ENCODE data around the gene SPPL2C.

The SPPL2C gene

DNA sequence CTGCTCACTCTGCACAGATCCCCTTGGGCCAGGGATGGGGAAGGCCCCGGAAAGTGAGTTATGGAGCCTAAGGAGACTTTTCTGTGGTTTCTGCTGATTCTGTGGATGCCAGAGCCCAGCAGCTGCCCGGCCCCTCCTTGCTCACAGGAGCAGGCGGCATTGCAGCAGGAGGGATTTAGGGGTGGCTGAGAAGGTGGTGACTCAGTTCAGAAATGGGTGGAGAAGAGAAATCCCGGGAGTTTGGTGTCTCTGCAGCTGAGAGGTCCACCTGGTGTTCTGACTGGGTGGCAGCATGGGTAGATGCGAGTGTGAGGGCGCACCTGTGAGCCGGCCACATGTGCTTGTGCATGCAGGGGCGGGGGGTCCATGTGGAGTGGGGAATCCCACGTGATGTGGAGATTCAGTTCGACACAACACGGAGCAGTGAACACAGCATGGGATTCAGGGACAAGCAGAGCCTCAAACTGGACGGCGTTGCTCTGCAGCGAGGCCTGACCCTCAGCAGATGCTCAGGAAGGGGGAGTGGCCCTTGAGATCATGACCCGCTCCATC lies 16.0 kb upstream of the SPPL2C start:
- DNase-seq (ENCODE audit: low spot score): no peak

GRCh38 chr17:45833920-45834319 lies 10.8 kb upstream of the SPPL2C start:
- DNase-seq (ENCODE audit: low spot score): no peak

DNA sequence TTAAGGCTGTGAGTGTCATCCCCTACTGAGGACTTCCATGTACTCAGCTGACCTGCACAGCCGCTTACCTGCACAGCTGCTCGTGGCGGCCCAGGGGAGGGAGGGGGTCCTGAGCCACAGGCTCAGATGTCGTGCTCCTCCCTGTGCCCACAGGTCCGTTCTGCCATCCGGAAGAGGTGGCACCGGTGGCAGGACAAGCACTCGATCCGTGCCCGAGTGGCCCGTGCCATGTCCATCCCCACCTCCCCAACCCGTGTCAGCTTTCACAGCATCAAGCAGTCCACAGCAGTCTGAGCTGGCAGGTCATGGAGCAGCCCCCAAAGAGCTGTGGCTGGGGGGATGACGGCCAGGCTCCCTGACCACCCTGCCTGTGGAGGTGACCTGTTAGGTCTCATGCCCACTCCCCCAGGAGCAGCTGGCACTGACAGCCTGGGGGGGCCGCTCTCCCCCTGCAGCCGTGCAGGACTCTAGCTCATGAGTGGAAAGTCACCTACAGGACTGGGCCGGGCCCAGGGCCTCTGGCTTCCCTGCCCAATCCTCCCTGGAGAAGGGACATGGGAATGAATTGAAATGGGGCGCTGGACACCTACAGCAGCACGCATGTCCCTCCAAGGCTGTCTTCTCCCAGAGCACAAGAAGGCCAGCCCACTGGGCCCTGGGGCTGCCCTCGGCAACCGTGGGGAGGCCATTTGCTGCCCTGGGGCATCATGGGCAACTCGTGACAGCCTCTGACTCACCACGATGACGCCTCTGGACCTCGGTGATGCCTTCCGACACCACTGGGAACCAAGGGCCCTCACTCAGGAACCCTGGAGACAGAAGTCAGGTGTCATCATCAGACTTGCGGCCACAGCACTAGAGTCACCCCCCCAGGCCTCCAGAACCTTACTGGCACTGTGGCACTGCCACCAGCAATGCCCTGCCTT lies 9.9 kb upstream of the SPPL2C start:
- DNase-seq (ENCODE audit: low spot score): no peak

- no peak for DNase-seq (ENCODE audit: low spot score)
Observed at GRCh38 chr17:45835481-45835880, 9.2 kb upstream of the SPPL2C start.

DNA sequence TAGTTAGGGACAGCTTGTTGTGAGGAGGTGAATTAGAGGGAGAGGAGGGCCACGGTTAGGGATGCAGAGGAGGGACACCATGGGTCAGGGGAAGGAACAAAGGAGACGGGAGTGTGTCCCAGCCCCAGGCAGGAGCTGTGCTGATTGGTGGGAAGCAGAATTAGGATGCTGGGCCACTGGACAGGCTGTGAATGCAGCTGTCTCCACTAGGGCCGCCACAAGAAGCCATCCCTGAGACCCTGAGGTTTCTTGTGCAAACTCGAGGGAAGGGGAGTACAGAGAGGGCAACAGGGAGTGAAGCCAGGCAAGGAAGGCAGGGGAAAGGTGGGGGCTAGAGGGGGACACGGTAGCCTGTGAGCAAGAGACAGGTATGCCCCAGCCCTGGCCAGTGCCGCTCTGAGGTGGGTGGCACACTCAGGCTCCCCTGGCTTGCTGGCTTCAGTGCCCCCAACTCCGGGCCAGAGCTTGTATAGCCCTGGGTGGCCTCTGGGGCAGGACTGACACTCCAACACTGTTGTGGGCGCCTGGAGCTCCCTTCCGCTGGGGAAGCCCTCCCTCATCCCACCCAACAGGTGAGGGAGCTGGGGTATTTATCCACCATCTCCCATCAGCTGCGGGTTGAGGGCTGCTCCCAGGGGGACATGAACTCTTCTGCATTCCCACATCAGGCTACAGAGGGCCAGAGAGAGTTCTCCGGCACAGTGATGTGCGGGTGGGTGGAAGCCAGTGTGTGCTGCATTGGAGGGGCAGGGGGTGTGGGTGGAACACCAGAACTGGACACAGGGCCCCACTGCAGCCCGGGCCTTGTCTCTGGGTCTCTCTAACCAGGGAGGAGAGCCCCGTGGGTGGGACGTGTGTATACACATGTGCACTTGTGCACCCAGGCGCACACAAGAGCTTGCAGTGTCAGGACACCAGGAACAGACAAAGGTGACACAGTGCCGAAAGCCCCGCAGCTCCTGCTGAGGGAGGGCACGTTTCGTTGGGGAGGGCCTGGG lies 8.3 kb upstream of the SPPL2C start:
- DNase-seq (ENCODE audit: low spot score): no peak

- DNase-seq (ENCODE audit: low spot score): no peak
Observed at GRCh38 chr17:45837187-45837586, 7.5 kb upstream of the SPPL2C start.

DNA sequence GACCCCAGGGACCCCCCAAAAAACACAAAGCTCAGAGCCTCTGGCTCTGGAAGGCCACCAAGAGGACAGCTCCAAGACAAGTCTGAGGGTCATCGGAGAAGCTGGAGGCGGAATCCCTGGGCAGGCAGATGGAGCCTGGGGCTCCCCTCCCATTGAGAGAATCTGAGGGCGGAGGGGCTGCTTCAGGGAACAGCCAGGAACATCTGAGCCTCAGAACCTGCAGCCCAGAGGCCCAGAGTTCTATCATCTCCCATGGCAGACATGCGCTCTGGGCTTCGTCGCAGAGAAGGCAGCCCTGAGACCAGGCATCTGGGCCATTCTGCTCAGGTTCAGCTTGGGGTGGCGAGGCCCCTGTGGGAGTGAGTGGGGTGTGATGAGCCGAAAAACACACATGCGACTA lies 7.1 kb upstream of the SPPL2C start:
- no peak for DNase-seq (ENCODE audit: low spot score)

DNA sequence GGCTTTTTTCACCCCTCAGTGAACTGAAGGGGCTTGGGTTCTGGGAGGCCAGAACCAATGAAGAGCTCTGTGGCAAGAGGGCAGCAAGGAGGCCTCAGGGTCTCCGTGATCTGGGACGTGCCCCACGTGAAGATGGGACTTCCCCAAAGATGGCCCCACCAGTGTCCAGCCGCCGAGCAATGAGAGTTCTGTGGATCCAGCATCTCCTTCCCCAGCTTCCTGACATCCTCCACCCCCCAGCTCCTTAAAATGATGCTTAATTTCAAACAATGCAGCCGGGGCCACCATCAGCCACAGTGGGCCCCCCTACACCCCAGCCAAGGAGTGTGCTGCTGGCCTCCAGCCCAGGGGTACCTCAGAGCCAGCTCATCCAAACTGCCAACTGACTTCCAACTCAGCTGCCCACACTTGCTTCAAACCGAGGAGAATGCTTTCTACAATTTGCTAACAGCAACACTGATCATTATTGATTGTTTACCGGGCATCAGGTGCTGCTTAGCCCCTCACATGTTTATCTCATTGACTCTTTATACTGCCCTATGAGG lies 5.9 kb upstream of the SPPL2C start:
- no peak for DNase-seq (ENCODE audit: low spot score)

GRCh38 chr17:45839442-45839841 lies 5.2 kb upstream of the SPPL2C start:
- no peak for DNase-seq (ENCODE audit: low spot score)

DNA sequence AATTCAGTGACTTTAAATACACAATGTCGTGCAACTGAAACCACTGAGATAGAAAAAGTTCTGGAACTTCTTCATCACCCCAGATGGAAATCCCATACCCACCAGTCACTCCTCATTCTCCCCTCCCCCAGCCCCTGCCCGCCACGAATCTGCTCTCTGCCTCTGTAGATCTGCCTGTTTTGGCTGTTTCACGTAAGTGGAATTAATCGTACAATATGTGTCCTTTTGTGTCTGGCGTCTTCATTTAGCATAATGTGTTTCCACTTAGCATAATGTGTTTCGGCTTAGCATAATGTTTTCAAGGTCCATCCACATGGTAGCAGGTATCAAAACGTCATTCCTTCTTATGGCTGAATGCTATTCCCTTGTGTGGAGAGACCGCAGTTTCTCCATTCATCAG lies 3.5 kb upstream of the SPPL2C start:
- DNase-seq (ENCODE audit: low spot score): no peak

DNA sequence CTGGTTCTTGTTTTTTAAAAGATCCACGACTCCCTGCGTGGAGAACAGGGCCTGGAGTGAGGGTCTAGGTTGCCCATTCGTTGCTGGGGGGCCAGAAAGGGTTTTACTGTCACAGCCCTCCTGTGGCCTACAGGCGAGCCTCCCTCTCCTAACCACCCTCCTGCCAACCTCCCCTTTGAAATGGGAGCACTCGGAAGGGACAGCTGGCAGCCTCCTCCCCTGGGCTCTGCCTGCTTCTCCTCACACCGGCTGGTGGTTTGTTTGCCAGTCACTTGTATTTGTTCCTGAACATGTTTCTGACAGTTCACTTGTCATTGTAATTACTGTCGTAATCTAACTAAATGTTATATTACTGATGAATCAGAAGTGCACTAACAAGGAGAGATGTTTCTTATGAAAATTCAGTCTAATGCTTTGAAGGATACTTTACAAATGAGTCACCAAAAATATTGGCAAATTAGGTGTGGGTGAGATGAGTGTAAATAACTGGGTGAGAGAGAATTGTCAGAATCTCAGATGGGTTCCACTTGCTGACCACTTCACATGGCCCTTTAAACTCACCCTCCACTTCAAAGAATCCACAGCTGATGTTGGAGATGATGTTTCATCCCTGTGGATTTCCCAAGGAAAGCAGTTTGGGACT lies 2.7 kb upstream of the SPPL2C start:
- DNase-seq (ENCODE audit: low spot score): no peak

DNA sequence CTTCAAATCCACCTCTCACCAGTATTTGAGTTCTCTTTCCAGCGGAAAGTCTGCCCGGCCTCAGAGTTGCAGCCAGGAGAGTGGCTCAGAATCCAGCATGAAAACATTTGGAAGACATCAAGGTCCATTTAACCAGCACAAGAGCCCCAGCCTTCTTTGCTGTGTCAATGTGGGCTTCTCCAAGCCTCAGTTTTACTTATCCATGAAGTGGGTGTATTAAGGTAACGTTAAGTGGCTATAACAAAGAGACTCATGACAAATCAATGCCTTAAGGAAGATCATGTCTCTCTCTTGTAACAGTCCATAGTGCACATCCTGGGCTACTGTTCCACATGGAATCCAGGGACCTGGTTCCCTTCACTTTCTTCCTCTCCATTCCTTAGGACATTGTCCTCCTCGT lies 959 bp upstream of the SPPL2C start:
- no peak for DNase-seq (ENCODE audit: low spot score)

DNA sequence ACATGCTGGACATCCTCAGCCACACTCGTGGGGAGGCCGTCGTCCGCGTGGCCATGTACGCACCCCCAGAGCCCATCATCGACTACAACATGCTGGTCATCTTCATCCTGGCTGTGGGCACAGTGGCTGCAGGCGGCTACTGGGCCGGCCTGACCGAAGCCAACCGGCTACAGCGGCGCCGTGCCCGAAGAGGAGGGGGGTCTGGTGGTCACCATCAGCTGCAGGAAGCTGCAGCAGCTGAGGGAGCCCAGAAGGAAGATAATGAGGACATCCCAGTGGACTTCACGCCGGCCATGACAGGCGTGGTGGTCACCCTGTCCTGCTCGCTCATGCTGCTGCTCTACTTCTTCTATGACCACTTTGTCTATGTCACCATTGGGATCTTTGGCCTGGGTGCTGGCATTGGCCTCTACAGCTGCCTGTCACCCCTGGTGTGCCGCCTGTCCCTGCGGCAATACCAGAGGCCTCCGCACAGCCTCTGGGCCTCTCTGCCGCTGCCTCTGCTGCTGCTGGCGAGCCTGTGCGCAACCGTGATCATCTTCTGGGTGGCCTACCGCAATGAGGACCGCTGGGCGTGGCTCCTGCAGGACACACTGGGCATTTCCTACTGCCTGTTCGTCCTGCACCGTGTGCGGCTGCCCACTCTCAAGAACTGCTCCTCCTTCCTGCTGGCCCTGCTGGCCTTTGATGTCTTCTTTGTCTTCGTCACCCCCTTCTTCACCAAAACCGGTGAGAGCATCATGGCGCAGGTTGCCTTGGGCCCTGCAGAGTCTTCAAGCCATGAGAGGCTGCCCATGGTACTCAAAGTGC lies 900 bp downstream of the SPPL2C start:
- no peak for DNase-seq (ENCODE audit: low spot score)

DNA sequence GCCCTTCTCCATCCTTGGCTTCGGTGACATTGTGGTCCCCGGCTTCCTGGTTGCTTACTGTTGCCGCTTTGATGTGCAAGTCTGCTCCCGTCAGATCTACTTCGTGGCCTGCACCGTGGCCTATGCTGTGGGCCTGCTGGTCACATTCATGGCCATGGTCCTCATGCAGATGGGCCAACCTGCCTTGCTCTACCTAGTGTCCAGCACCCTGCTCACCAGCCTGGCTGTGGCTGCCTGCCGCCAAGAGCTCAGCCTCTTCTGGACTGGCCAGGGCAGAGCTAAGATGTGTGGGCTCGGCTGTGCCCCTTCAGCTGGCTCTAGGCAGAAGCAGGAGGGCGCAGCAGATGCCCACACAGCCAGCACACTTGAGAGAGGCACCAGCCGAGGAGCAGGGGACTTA lies 1.5 kb downstream of the SPPL2C start:
- DNase-seq (ENCODE audit: low spot score): no peak

GRCh38 chr17:45846646-45847045 lies 2.0 kb downstream of the SPPL2C start:
- no peak for DNase-seq (ENCODE audit: low spot score)

- no peak for DNase-seq (ENCODE audit: low spot score)
Observed at GRCh38 chr17:45847101-45847500, 2.4 kb downstream of the SPPL2C start.

- no peak for DNase-seq (ENCODE audit: low spot score)
Observed at GRCh38 chr17:45847747-45848146, 3.1 kb downstream of the SPPL2C start.

DNA sequence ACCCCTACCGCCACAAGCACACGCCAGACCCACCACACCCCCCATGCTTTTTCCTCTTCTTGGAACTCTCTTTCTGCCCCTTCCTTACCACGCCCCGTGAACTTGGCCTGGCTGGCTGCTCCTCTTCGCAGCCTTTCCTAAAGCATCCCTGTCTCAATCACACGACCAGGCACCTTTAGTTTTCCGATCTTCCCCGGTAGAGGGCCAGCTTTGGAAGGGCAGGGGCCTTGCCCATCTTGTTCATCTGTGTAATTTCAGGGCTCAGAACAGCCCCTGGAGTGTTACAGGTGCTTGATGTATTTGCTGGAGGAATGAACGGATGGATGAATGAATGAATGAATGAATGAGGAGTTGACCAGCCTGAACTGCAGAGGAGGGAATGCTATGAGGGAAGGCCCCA lies 3.7 kb downstream of the SPPL2C start:
- DNase-seq (ENCODE audit: low spot score): no peak

- DNase-seq (ENCODE audit: low spot score): no peak
Observed at GRCh38 chr17:45848868-45849535, 4.3 kb downstream of the SPPL2C start.

DNA sequence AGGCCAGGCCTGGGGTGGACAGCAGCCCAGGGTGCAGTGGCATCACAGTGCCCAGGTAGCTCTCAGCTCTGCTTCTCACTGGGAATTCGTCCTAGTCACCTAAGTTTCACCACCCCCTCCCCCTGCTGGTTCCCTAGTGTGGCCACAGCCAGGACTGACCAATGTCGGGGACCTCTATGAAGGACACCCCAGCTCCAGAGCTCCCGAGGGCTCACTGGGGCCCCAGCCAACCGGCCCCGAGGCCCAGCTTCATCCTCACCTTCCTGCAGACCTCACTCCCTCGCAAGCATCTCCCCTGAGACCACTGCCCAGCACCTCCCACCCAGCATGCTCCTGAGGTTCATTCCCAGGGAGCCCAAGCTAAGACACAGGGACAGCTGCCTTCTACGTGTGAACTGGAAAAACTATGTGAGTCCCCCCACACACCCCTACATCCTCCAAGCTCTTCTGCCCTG lies 4.9 kb downstream of the SPPL2C start:
- DNase-seq (ENCODE audit: low spot score): no peak

All from CD4-positive, alpha-beta T cell treated with Interleukin-15 for 4 hours (primary cell).